ENCODE measurements around the gene CUEDC1.

CUEDC1 gene

GRCh38 chr17:57890857-57891232 is 64.4 kb downstream of the CUEDC1 start:
- H3K4me3 ChIP-seq (ENCODE audit: low read length), result no peak overlapping the region
- no peak for DNase-seq (ENCODE audit: low read depth)
- TF ChIP-seq CTCF (conservative IDR thresholded peaks at IDR 0.05; ENCODE audit: low read length), result no peak

- no peak overlapping the region for H3K4me3 ChIP-seq (ENCODE audit: low read length)
- peak; percentile 94 for DNase-seq (ENCODE audit: low read depth)
- TF ChIP-seq CTCF (conservative IDR thresholded peaks at IDR 0.05; ENCODE audit: low read length), result peak; percentile 18
These were observed 65.0 kb downstream of the CUEDC1 start for GRCh38 chr17:57889892-57890856.

- no peak for DNase-seq (ENCODE audit: low read depth)
- H3K4me3 ChIP-seq (ENCODE audit: low read length), result no peak overlapping the region
- no peak for TF ChIP-seq CTCF (conservative IDR thresholded peaks at IDR 0.05; ENCODE audit: low read length)
These were observed 66.0 kb downstream of the CUEDC1 start for GRCh38 chr17:57889252-57889651.

- no peak for DNase-seq (ENCODE audit: low read depth)
- no peak for TF ChIP-seq CTCF (conservative IDR thresholded peaks at IDR 0.05; ENCODE audit: low read length)
- no peak overlapping the region for H3K4me3 ChIP-seq (ENCODE audit: low read length)
These were observed 66.6 kb downstream of the CUEDC1 start for GRCh38 chr17:57888311-57889216.

GRCh38 chr17:57887161-57887560 is 68.1 kb downstream of the CUEDC1 start:
- no peak overlapping the region for H3K4me3 ChIP-seq (ENCODE audit: low read length)
- DNase-seq (ENCODE audit: low read depth), result no peak
- no peak for TF ChIP-seq CTCF (conservative IDR thresholded peaks at IDR 0.05; ENCODE audit: low read length)

GRCh38 chr17:57886020-57886419 is 69.2 kb downstream of the CUEDC1 start:
- TF ChIP-seq CTCF (conservative IDR thresholded peaks at IDR 0.05; ENCODE audit: low read length), result no peak
- no peak for DNase-seq (ENCODE audit: low read depth)
- H3K4me3 ChIP-seq (ENCODE audit: low read length), result no peak overlapping the region

Data from AG10803 (cell line).